VCaP (cell line): ENCODE measurements around the gene ZNF25.
"Not testable (repeated sequence)": the region's sequence is repeated elsewhere in the genome, so short reads cannot be mapped to it uniquely, and the experiment has no call there.

Source experiments
- H3K27ac ChIP-seq: fragments of 450-650 bp; 2 replicates; pipeline ENCODE4 v1.5.1; 2017
- CTCF ChIP-seq: fragments of 450-650 bp; conservative IDR thresholded peaks from 2 replicates; pipeline ENCODE4 v1.5.1; 2017; ENCODE audit warnings: mild to moderate bottlenecking, moderate library complexity

ZNF25 gene

DNA sequence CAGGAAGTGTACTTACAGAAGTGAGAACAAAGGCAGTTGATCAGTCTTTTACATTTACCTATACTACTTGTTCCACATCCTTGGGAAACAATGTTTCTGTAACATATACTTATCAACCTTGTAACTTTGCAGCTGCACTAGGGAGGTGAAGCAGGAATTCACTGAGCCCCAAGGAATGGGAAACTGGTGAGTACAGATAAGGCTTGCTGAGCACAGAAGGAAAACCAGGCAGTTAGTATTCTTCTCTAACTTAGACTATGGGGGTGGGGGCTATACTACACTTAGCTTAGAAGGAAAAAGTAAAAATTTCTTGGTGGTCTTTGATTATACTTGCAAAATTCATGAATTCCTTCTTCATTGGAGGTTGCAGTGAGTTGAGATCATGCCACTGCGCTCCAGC is 27.1 kb upstream of the ZNF25 start:
- TF ChIP-seq CTCF, result no peak
- no peak overlapping the region for H3K27ac ChIP-seq

DNA sequence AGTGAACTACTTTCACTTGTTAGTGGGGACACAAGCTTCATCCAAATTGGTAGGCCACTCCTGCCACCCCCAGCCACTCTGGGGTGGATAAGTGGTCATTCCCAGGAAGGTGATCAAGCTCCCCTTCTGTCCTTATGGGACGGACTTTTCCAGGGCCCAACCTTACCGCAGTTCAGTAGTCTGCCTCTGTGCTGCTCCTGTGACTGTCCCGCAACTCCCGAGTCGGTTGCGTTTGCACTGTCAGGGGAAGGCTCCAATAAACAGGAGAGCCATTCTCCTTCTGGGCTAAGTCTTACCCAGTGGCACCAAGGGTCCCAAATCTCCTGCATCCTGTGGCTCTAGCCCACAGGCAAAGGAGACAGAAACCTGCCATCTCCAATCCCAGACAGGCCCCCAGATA is 26.6 kb upstream of the ZNF25 start:
- TF ChIP-seq CTCF, result no peak
- H3K27ac ChIP-seq, result no peak overlapping the region

DNA sequence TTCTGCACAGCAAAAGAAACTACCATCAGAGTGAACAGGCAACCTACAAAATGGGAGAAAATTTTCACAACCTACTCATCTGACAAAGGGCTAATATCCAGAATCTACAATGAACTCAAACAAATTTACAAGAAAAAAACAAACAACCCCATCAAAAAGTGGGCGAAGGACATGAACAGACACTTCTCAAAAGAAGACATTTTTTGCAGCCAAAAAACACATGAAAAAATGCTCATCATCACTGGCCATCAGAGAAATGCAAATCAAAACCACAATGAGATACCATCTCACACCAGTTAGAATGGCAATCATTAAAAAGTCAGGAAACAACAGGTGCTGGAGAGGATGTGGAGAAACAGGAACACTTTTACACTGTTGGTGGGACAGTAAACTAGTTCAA is 24.0 kb upstream of the ZNF25 start:
- not testable (repeated sequence) for H3K27ac ChIP-seq

DNA sequence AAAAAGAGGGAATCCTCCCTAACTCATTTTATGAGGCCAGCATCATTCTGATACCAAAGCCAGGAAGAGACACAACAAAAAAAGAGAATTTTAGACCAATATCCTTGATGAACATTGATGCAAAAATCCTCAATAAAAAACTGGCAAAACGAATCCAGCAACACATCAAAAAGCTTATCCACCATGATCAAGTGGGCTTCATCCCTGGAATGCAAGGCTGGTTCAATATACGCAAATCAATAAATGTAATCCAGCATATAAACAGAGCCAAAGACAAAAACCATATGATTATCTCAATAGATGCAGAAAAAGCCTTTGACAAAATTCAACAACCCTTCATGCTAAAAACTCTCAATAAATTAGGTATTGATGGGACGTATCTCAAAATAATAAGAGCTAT is 22.5 kb upstream of the ZNF25 start:
- H3K27ac ChIP-seq, result not testable (repeated sequence)

DNA sequence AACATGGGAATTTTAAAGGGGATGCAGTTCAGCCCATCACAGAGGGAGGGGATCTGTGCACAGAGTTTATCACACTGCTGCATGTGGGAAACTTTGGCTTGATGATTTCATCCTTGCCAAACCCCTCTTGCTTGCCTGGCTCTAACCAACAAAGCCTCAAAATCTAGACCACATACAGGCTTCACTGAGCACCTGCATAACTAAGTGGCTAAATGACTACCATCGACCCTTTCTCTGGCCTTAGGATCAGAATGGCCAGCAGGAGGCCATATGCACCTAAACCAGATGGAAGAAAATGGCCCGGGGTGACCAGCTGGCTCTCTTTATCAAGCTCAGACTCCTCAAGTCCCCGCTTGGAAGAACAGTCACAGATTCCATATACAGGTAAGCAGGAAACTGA is 15.6 kb upstream of the ZNF25 start:
- no peak overlapping the region for H3K27ac ChIP-seq
- TF ChIP-seq CTCF, result no peak

DNA sequence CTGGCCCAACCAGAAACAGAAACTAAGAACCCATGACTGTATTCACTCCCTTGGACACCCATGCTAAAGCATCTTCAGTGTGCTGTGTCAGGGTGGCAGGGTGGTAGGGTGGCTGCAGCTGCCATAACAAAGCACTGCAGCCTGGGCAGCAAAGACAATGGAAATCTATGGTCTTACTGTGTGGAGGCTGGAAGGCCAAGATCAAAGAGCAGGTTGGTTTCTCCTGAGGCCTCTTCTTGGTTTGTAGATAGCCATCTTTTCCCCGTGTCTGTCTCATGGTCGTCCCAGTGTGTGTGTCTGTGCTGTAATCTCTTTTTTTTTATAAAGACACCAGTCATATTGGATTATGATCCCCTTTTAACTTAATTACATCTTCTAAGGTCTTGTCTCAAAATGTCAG is 15.2 kb upstream of the ZNF25 start:
- TF ChIP-seq CTCF, result no peak
- no peak overlapping the region for H3K27ac ChIP-seq

DNA sequence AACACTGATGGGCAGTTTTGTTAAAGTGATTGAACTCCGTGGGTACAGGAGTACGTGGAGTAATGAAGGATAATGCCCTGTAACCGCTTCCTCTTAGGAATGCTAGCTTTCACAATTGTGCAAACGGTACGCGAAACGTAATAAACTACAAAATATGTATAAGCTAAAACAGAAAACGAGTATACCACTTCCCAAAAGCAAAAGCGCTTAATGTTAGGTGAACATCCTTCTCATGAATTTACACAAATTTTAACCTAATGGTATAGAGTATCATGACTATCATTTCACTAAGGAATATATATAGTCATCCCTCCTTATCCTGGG is 395 bp upstream of the ZNF25 start:
- peak overlapping the region; percentile 94 for H3K27ac ChIP-seq

GRCh38 chr10:37975401-37975991 is 951 bp downstream of the ZNF25 start:
- H3K27ac ChIP-seq, result peak overlapping the region; percentile 94
- no peak for TF ChIP-seq CTCF

More for the DNA sequence above, 395 bp upstream of the ZNF25 start:
- peak; percentile 60 for TF ChIP-seq CTCF

- no peak for TF ChIP-seq CTCF
- no peak overlapping the region for H3K27ac ChIP-seq
Observed at GRCh38 chr10:37972396-37972795, 4.1 kb downstream of the ZNF25 start.
